Activated T-cell treated with anti-CD3 and anti-CD28 coated beads, Interleukin-2, amount 50 U/mL, for 1 hour (primary cell): ENCODE data around the gene DAB1.
"Not testable (repeated sequence)": the region's sequence is repeated elsewhere in the genome, so short reads cannot be mapped to it uniquely, and the experiment has no call there.

Experiments
- DNase-seq: peaks from one replicate; pipeline ENCODE4 v3.0.0-alpha.2; 2020

DAB1 gene

GRCh38 chr1:57265104-57265503, 158.8 kb downstream of the DAB1 start:
- DNase-seq, result no peak

- DNase-seq, result no peak
Observed at GRCh38 chr1:57262472-57262871, 161.4 kb downstream of the DAB1 start.

GRCh38 chr1:57258557-57259325, 165.1 kb downstream of the DAB1 start:
- no peak for DNase-seq

GRCh38 chr1:57255945-57256344, 167.9 kb downstream of the DAB1 start:
- DNase-seq, result no peak

GRCh38 chr1:57254022-57254421, 169.8 kb downstream of the DAB1 start:
- DNase-seq, result no peak

GRCh38 chr1:57252597-57253294, 171.1 kb downstream of the DAB1 start:
- DNase-seq, result no peak

- no peak for DNase-seq
Observed at GRCh38 chr1:57250021-57250420, 173.8 kb downstream of the DAB1 start.

- no peak for DNase-seq
Observed at GRCh38 chr1:57249511-57249910, 174.3 kb downstream of the DAB1 start.

GRCh38 chr1:57248830-57249229, 175.0 kb downstream of the DAB1 start:
- DNase-seq, result no peak

- DNase-seq, result no peak
Observed at GRCh38 chr1:57238233-57238781, 185.6 kb downstream of the DAB1 start.

- no peak for DNase-seq
Observed at GRCh38 chr1:57235730-57236510, 187.9 kb downstream of the DAB1 start.

- no peak for DNase-seq
Observed at GRCh38 chr1:57234459-57234858, 189.4 kb downstream of the DAB1 start.

- no peak for DNase-seq
Observed at GRCh38 chr1:57232500-57232899, 191.4 kb downstream of the DAB1 start.

GRCh38 chr1:57229998-57230397, 193.9 kb downstream of the DAB1 start:
- DNase-seq, result no peak

- no peak for DNase-seq
Observed at GRCh38 chr1:57229076-57229475, 194.8 kb downstream of the DAB1 start.

GRCh38 chr1:57222801-57223200, 201.1 kb downstream of the DAB1 start:
- DNase-seq, result no peak

GRCh38 chr1:57222307-57222706, 201.6 kb downstream of the DAB1 start:
- no peak for DNase-seq

- not testable (repeated sequence) for DNase-seq
Observed at GRCh38 chr1:57220905-57221304, 203.0 kb downstream of the DAB1 start.

GRCh38 chr1:57218487-57219079, 205.3 kb downstream of the DAB1 start:
- no peak for DNase-seq

GRCh38 chr1:57217905-57218304, 206.0 kb downstream of the DAB1 start:
- DNase-seq, result no peak

- DNase-seq, result no peak
Observed at GRCh38 chr1:57214951-57215575, 208.8 kb downstream of the DAB1 start.

- DNase-seq, result no peak
Observed at GRCh38 chr1:57210881-57211280, 213.0 kb downstream of the DAB1 start.

GRCh38 chr1:57209495-57209894, 214.4 kb downstream of the DAB1 start:
- DNase-seq, result no peak
